Activated T-cell treated with anti-CD3 and anti-CD28 coated beads, Interleukin-2, amount 50 U/mL, for 4 hours (primary cell): ENCODE results near the gene FATE1. TPM values are rescaled to one million over a fixed set of nuclear protein-coding genes. Genes with fewer than 3 reads are reported as not detected.
"Not testable (repeated sequence)": the region's sequence is repeated elsewhere in the genome, so short reads cannot be mapped to it uniquely, and the experiment has no call there.

ENCODE experiments used
- ATAC-seq, 2 donors: fragments of 200-7000 bp; cut with Tn5 transposase; one replicate each; pipeline ENCODE4 v1.10.0; 2021
- DNase-seq: peaks from one replicate; pipeline ENCODE4 v3.0.0-alpha.2; 2020
- H3K27me3 Mint-ChIP-seq: one replicate; pipeline ENCODE4 v1.8.0; 2021; ENCODE audit warnings: low read depth, mixed read lengths
- H3K36me3 Mint-ChIP-seq: one replicate; pipeline ENCODE4 v1.8.0; 2022; ENCODE audit warnings: mixed read lengths; ENCODE audit not compliant: insufficient read depth
- H3K4me1 Mint-ChIP-seq: one replicate; pipeline ENCODE4 v1.8.0; 2021; ENCODE audit warnings: low read depth, mixed read lengths
- H3K4me3 Mint-ChIP-seq: one replicate; pipeline ENCODE4 v1.8.0; 2021; ENCODE audit warnings: mild to moderate bottlenecking, moderate library complexity, mixed read lengths
- H3K9me3 Mint-ChIP-seq: one replicate; pipeline ENCODE4 v1.8.0; 2021; ENCODE audit warnings: mixed read lengths
- total RNA-seq, 3 donors: library from RNA; stranded (reverse); gene quantifications; one replicate each; pipeline ENCODE4 v1.2.1, GENCODE V29; 2021

Gene FATE1, protein sequence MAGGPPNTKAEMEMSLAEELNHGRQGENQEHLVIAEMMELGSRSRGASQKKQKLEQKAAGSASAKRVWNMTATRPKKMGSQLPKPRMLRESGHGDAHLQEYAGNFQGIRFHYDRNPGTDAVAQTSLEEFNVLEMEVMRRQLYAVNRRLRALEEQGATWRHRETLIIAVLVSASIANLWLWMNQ
- not detected for total RNA-seq

DNA sequence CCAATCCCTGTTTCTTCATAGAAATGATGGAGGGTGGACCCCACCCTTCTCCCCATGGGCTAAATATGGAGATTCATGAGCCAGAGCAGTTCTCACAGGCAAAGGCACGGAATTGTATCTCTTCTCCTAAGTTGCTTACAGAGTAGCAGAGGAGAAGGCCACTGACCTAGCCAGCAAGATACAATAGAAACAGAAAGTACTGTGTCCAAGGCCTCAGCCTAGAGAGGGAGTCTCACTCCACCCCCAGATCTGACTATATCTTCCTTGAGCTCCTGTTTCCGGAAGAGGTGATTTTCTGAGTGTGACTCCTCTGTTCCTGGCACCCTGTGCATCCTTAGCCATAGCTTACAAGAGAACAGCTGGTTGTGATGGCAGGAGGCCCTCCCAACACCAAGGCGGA lies at the start of gene FATE1:
Gene FATE1, plus strand, starts transcription at position 284 of the 400 bp plus-strand sequence. Its CDS starts 85 bp downstream, at position 369.
- Mint-ChIP-seq H3K4me3 (no peak within 1 kb of the TSS), H3K27me3 (peaks cover 6% of the 10 kb centered on the region), H3K36me3 (no peaks in the 10 kb centered on the region), H3K4me1 (no peaks in the 10 kb centered on the region), H3K9me3 (no peaks in the 10 kb centered on the region)
- ATAC-seq = no peak
- DNase-seq = no peak

DNA sequence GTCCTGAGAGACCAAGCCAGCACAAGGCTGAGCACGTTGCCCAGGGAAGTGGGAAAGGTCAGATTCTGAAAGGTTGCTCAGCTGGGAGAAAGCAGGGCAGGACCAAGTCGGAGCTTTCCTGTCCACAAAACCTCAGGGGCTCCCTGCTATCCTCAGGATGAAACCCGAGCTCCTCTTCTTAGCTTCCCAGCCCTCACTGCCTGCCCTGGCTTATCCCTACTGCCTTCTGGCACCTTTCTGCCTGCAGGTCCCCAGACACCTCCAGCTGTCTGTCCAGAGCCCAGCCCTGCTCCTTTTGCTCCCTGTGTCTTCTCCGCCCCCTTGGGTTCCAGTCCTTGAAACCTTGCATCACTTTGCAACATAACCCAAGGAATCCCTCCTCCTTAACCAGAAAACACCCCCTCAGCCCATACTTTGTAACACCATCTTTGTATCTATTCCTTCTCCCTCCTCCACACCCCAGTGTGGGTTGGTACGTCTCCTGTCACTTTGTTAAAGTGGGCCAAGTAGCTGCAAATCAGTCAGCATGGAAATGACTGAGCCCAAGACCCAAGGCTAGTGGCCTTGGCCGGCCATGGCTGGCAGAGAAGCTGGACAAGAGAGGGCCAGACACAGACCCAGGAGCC lies 40.6 kb upstream of the FATE1 start:
- H3K36me3 Mint-ChIP-seq = no peaks in the 10 kb centered on the region
- ATAC-seq = no peak
- no peaks in the 10 kb centered on the region for H3K4me1 Mint-ChIP-seq
- H3K4me3 Mint-ChIP-seq = no peak overlapping the region
- no peaks in the 10 kb centered on the region for H3K9me3 Mint-ChIP-seq
- peaks cover 4% of the 10 kb centered on the region for H3K27me3 Mint-ChIP-seq
- no peak for DNase-seq

DNA sequence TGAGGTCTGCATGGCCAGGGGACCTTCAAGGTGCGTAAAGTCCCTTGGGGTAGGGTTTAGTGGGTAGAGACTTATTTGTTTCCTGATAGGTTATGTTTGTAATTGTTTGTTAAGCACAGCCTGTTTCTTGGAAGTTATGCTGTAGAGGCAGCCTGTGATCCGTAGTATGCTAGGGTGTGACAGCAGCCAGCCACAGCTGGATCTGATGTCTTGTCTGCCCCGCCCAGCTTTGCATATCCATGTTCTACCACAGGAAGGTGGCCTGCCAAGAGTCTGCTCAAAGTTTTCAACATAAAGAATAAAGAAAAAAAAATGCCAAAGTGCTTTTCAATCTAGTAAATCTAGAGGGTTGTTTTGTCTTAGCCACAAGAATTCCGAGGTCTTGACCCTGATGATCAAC lies 39.6 kb upstream of the FATE1 start:
- no peak for ATAC-seq
- H3K9me3 Mint-ChIP-seq = no peaks in the 10 kb centered on the region
- H3K4me1 Mint-ChIP-seq = no peaks in the 10 kb centered on the region
- no peak overlapping the region for H3K4me3 Mint-ChIP-seq
- no peak for DNase-seq
- H3K36me3 Mint-ChIP-seq = no peaks in the 10 kb centered on the region
- peaks cover 4% of the 10 kb centered on the region for H3K27me3 Mint-ChIP-seq

DNA sequence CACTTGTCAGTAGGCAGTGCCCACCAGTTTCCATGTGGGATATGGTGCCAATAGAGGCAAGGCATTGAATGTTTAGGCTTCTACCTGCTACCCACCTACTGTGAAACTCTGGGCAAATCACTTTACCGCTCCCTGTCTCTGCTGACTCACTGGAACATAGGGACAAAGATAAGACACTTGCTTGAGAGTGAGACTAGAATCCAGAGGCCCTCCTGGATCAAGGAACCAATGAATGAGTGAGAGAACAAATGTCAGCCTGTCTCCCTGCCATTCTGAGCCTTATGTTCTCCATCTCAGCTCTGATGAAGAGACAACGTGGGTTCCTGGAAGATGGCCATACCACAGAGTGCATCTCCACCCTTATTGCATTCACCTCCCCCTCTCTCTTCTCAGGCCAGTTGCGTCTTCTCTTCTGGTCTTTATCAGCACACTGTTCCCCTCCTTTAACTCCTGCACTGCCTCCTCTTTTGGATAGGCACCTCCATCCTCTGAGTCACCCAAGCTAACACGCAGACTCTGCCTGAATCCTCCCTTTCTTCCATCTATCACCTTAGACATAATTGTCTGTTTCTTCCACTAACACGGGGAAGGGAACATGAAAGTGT lies 35.9 kb upstream of the FATE1 start:
- no peak overlapping the region for H3K4me3 Mint-ChIP-seq
- H3K36me3 Mint-ChIP-seq = no peaks in the 10 kb centered on the region
- ATAC-seq = no peak
- peaks cover 19% of the 10 kb centered on the region for H3K27me3 Mint-ChIP-seq
- no peaks in the 10 kb centered on the region for H3K9me3 Mint-ChIP-seq
- H3K4me1 Mint-ChIP-seq = no peaks in the 10 kb centered on the region
- no peak for DNase-seq

DNA sequence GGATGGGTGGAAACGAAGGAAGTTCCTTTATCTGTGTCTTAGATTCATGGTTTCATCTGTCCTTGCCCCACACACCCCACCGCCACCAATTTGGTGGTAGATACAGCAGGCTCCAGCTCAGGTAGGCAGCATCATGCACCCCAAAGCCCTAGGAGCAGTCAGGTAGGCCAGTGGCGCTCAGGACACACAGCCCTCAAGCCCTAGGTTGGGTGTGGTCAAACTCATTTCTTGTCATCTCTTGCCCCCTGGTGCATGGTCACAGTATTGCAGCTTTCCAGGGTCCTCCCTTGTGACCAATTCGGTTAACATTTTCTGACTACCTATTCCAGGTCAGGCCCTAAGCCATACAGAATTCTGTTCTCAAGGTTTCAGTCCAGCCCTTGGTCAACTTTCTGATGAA lies 35.0 kb upstream of the FATE1 start:
- H3K4me1 Mint-ChIP-seq = no peaks in the 10 kb centered on the region
- DNase-seq (peak; percentile 52), ATAC-seq (peak; percentile 52 to 62)
- no peak overlapping the region for H3K4me3 Mint-ChIP-seq
- H3K36me3 Mint-ChIP-seq = no peaks in the 10 kb centered on the region
- H3K27me3 Mint-ChIP-seq = peaks cover 19% of the 10 kb centered on the region
- H3K9me3 Mint-ChIP-seq = no peaks in the 10 kb centered on the region

DNA sequence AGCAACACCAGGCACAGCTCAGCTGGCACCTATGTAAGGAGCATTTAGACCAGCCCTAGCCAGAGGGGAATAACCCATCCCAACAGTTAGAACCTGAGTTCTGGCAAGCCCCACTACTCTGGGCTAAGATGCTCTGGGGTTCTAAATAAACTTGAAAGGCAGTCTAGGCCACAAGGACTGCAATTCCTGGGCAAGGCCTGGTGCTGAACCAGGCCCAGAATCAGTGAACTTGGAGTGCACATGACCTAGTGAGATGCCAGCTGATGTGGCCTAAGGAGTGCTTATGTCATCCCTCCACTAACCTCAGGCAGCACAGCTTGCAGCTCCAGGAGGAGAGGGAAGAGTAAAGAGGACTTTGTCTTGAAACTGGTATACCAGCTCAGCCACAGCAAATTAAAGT lies 28.2 kb upstream of the FATE1 start:
- Mint-ChIP-seq H3K4me3 (no peak overlapping the region), H3K9me3 (no peaks in the 10 kb centered on the region), H3K4me1 (no peaks in the 10 kb centered on the region), H3K27me3 (peaks cover 10% of the 10 kb centered on the region), H3K36me3 (no peaks in the 10 kb centered on the region)
- ATAC-seq (no peak), DNase-seq (no peak)

DNA sequence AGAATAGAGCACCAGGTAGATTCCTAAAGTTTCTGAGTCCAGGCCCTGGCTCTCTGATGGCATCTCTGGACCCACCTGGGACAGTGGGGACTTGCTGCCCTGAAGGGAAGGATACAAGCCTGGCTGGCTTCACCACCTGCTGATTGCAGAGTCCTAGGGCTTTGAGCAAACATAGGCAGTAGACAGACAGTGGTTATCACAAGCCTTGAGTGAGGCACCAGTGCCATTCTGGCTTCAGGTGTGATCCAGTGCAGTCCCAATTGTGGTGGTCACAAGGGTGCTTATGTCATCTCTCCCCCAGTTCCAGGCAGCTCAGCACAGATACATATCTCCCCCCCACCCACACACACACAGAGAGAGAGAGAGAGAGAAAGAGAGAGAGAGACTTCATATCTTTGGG lies 27.1 kb upstream of the FATE1 start:
- H3K4me3 Mint-ChIP-seq = no peak overlapping the region
- no peaks in the 10 kb centered on the region for H3K9me3 Mint-ChIP-seq
- H3K27me3 Mint-ChIP-seq = peaks cover 3% of the 10 kb centered on the region
- ATAC-seq = no peak
- H3K4me1 Mint-ChIP-seq = no peaks in the 10 kb centered on the region
- no peak for DNase-seq
- no peaks in the 10 kb centered on the region for H3K36me3 Mint-ChIP-seq

DNA sequence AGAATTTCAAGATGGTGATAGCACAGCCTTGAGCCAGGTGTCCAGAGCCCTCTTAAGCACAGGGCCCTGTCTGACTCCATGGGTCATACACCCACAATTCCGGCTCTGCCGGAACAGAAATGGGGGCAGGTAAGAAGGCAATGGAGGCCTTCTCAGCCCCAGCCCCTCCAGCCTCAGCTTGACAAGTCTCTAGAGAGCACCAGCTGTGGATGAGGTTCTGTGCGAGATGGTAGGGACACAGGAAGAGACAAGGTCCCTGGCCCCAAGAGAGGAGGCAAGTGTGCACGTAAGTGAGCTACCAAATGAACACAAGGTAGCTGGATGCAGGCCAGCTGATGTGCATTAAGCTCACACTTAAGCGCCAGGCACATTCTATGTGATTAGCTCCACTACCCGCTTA lies 23.0 kb upstream of the FATE1 start:
- ATAC-seq (no peak), DNase-seq (no peak)
- H3K27me3 Mint-ChIP-seq = peaks cover 22% of the 10 kb centered on the region
- H3K9me3 Mint-ChIP-seq = no peaks in the 10 kb centered on the region
- H3K4me3 Mint-ChIP-seq = no peak overlapping the region
- H3K36me3 Mint-ChIP-seq = no peaks in the 10 kb centered on the region
- no peaks in the 10 kb centered on the region for H3K4me1 Mint-ChIP-seq

DNA sequence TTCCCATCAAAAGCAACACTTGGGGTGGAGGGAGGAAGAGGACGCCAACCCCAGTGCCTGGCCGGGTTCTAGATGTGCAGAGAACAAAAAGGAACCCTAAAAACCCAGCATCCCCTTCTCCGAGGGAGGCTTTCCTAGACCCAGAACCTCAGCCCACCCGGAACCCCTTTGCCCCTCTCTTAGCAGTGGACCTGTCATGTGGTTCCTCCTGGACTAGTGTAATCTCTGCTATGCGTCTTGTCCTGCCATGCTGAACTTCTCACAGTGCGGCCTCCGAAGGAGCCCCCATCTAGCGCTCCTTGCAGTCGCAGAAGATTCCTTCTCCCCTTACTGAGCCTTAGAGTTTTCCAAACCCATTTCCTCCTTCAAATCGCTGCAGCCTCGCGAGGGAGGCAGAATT lies 21.7 kb upstream of the FATE1 start:
- H3K4me3 Mint-ChIP-seq = no peak overlapping the region
- DNase-seq (no peak), ATAC-seq (no peak)
- no peaks in the 10 kb centered on the region for H3K36me3 Mint-ChIP-seq
- peaks cover 23% of the 10 kb centered on the region for H3K27me3 Mint-ChIP-seq
- no peaks in the 10 kb centered on the region for H3K4me1 Mint-ChIP-seq
- no peaks in the 10 kb centered on the region for H3K9me3 Mint-ChIP-seq

DNA sequence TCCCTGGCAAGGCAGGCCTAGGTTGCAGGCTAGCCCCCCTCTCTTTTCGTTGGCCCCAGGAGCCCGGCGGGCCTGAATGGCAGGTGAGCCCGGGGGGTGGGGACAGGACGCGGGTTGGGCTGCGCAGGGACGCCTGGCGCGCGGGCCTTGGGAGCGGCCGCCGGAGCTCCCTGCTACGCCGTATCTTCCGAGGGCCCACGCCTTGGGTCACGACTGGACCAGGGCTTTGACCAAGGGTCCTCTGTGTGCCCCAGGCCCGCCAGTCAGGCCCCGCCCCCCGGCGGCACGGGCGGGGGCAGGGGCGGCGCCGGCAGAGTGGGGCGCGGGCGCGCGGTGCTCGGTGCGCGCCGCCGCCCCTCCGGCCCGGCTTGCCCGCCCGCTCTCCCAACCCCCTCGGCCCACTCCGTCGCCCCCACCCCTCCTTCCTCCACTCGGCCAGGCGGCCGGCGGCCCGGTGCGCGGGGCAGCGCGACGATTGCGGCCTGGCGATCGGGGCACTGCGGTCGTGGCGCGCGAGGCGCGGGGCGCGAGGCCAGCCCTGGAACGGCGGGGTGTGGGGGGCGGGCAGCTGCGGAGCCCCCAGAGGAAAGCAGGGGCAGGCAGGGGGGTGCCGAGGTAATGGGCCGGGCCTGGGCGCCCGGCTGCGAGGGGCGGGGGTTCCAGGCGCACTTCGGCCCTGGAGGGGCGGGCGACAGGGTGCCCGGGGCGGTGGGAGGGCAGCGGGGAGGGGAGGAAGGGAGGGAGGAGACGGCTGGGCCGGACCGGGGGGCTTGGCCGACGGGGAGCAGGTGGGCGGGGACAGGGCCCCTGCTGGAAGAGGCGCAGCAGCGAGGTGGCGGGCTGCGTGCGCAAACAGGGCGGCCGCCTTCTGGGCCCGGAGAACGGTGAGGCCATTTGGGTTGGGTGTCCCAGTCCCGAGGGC lies 20.9 kb upstream of the FATE1 start, which contains the start of gene PRRG3:
Gene PRRG3, plus strand, starts transcription at position 798 of the 922 bp plus-strand sequence. CDS start 3,357 bp downstream, outside the sequence.
- H3K36me3 Mint-ChIP-seq = no peaks in the 10 kb centered on the region
- DNase-seq (no peak), ATAC-seq (peak in 1 of 2 donors; percentile 18)
- no peaks in the 10 kb centered on the region for H3K9me3 Mint-ChIP-seq
- H3K27me3 Mint-ChIP-seq = peaks cover 23% of the 10 kb centered on the region
- H3K4me1 Mint-ChIP-seq = no peaks in the 10 kb centered on the region
- H3K4me3 Mint-ChIP-seq = no peak within 1 kb of the TSS

DNA sequence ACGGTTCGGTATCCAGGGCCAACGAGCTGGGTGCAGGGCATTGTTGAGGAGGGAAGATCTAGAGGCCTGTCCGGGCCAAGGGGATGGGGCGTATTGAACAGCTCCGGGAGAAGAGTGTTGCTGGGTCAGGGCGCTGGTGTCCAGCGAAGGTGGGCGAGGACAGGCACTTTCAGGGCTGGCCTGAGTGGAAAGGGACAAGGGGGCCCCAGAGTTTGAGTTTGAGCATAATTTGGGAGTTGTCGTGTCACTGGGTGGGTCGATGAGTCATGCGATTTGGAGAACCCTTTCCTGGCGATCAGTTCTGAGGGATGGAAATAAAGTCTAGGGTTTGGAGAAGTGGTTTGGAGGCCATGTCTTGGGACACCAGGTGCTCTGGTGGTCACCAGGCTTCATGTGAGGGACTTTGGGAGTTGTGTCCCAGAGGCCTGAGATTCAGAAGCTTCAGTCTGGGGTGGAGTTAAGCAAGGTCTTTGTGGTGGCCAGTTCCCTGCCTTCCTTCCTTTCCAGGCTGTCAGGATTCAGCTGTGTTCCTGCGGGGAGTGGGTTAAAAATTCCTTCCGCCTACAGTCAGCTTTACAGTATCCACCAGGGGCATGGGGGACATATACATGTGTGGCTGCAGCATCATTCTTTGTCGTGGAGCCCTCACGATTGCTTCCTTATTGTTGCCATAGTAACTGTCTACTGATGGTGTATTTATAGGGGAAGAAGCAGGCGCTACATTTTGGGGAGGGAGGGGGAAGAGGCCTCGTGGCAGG lies 20.1 kb upstream of the FATE1 start:
- no peak for DNase-seq
- no peak for ATAC-seq
- H3K4me1 Mint-ChIP-seq = no peaks in the 10 kb centered on the region
- no peaks in the 10 kb centered on the region for H3K9me3 Mint-ChIP-seq
- no peak overlapping the region for H3K4me3 Mint-ChIP-seq
- H3K27me3 Mint-ChIP-seq = peaks cover 23% of the 10 kb centered on the region
- no peaks in the 10 kb centered on the region for H3K36me3 Mint-ChIP-seq

DNA sequence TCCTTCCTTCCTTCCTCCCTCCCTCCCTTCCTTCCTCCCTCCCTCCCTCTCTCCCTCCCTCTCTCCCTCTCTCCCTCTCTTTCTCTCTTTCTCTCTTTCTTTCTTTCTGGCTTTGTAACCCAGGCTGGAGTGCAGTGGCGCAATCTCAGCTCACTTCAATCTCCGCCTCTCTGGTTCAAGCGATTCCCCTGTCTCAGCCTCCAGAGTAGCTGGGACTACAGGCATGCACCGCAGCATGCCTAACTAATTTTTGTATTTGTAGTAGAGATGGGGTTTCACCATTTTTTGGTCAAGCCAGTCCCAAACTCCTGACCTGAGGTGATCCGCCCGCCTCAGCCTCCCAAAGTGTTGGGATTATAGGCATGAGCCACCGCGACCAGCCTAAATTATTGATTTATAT lies 18.8 kb upstream of the FATE1 start:
- peaks cover 23% of the 10 kb centered on the region for H3K27me3 Mint-ChIP-seq
- not testable (repeated sequence) for H3K4me1 Mint-ChIP-seq, H3K4me3 Mint-ChIP-seq, DNase-seq, ATAC-seq, H3K36me3 Mint-ChIP-seq, H3K9me3 Mint-ChIP-seq

DNA sequence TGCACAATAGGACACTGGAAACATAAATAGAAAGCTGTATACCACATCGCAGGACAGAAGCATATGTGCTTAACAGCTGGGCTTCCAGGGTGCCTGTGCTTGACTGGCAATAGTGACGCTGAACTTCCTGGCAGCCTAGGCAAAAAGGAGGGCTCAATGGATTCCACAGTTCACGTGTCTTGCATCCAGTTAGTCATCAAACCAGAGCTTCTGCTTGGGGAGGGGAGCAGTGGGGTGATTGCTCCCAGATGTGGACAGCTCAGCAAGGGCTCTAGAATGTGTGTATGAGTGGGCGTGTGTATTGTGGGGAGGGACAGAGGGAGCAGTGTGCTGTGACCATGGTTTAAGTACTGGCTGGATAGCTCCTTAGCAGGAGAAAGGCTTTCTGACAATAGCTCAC lies 18.3 kb upstream of the FATE1 start:
- Mint-ChIP-seq H3K27me3 (peaks cover 23% of the 10 kb centered on the region), H3K4me1 (no peaks in the 10 kb centered on the region), H3K9me3 (no peaks in the 10 kb centered on the region), H3K36me3 (no peaks in the 10 kb centered on the region), H3K4me3 (no peak overlapping the region)
- ATAC-seq (no peak), DNase-seq (no peak)

DNA sequence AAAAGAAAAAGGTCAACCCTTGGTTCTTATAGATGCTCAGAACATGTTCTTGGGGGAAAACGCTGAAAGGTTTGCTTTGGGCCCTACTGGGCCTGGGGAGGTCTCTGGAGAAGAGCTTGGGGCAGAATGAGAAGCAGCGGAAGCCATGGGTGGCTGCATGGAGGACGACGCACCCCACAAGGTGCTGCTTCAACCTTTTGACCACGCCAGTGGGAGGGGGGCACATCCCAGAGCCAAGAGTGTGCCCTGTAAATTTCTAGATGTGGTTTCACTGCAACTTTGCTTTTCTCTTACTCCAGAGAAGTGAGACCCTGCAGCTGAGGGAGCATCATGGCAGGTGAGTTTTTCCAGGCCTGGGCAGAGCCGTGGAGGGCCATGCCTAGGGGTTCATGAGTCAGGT lies 17.4 kb upstream of the FATE1 start:
- Mint-ChIP-seq H3K9me3 (no peaks in the 10 kb centered on the region), H3K4me1 (no peaks in the 10 kb centered on the region), H3K36me3 (no peaks in the 10 kb centered on the region), H3K27me3 (peaks cover 23% of the 10 kb centered on the region), H3K4me3 (no peak overlapping the region)
- DNase-seq (no peak), ATAC-seq (no peak)
